ENCODE measurements around the gene SLIT2.

The SLIT2 gene

GRCh38 chr4:20251796-20252655 lies at the start of gene SLIT2:
SLIT2 (plus strand) TSS chr4:20251905; CDS start chr4:20253816, 1,911 bp downstream.
- H3K9me3 Mint-ChIP-seq = no peaks in the 10 kb centered on the region
- H3K36me3 Mint-ChIP-seq (ENCODE audit: low read depth) = no peaks in the 10 kb centered on the region
- peak; percentile 26 for DNase-seq (ENCODE audit: low spot score)
- H3K4me1 Mint-ChIP-seq (ENCODE audit: low read depth) = peaks cover 5% of the 10 kb centered on the region
- H3K27ac Mint-ChIP-seq = no peak within 1 kb of the TSS
- H3K4me3 Mint-ChIP-seq = peak within 1 kb of the TSS; percentile 57
- peaks cover 47% of the 10 kb centered on the region for H3K27me3 Mint-ChIP-seq (ENCODE audit: low read depth)

- Mint-ChIP-seq H3K4me1 (ENCODE audit: low read depth) (no peaks in the 10 kb centered on the region), H3K4me3 (no peak overlapping the region), H3K27ac (no peak overlapping the region), H3K27me3 (ENCODE audit: low read depth) (no peaks in the 10 kb centered on the region), H3K36me3 (ENCODE audit: low read depth) (no peaks in the 10 kb centered on the region), H3K9me3 (peaks cover 3% of the 10 kb centered on the region)
- no peak for DNase-seq (ENCODE audit: low spot score)
Measured at GRCh38 chr4:20203508-20203907, 48.2 kb upstream of the SLIT2 start.

- no peak overlapping the region for H3K4me3 Mint-ChIP-seq
- no peaks in the 10 kb centered on the region for H3K36me3 Mint-ChIP-seq (ENCODE audit: low read depth)
- DNase-seq (ENCODE audit: low spot score) = no peak
- no peaks in the 10 kb centered on the region for H3K27me3 Mint-ChIP-seq (ENCODE audit: low read depth)
- peaks cover 16% of the 10 kb centered on the region for H3K9me3 Mint-ChIP-seq
- H3K4me1 Mint-ChIP-seq (ENCODE audit: low read depth) = no peaks in the 10 kb centered on the region
- H3K27ac Mint-ChIP-seq = no peak overlapping the region
Measured at GRCh38 chr4:20217521-20217920, 34.2 kb upstream of the SLIT2 start.

- no peak for DNase-seq (ENCODE audit: low spot score)
- Mint-ChIP-seq H3K27ac (no peak overlapping the region), H3K4me1 (ENCODE audit: low read depth) (no peaks in the 10 kb centered on the region), H3K4me3 (no peak overlapping the region), H3K36me3 (ENCODE audit: low read depth) (no peaks in the 10 kb centered on the region), H3K9me3 (peaks cover 19% of the 10 kb centered on the region), H3K27me3 (ENCODE audit: low read depth) (no peaks in the 10 kb centered on the region)
Measured at GRCh38 chr4:20217951-20218350, 33.8 kb upstream of the SLIT2 start.

GRCh38 chr4:20219521-20219920 lies 32.2 kb upstream of the SLIT2 start:
- DNase-seq (ENCODE audit: low spot score) = no peak
- peaks cover 27% of the 10 kb centered on the region for H3K9me3 Mint-ChIP-seq
- no peaks in the 10 kb centered on the region for H3K27me3 Mint-ChIP-seq (ENCODE audit: low read depth)
- H3K27ac Mint-ChIP-seq = no peak overlapping the region
- no peaks in the 10 kb centered on the region for H3K4me1 Mint-ChIP-seq (ENCODE audit: low read depth)
- no peak overlapping the region for H3K4me3 Mint-ChIP-seq
- H3K36me3 Mint-ChIP-seq (ENCODE audit: low read depth) = no peaks in the 10 kb centered on the region

- DNase-seq (ENCODE audit: low spot score) = no peak
- H3K4me3 Mint-ChIP-seq = no peak overlapping the region
- no peaks in the 10 kb centered on the region for H3K4me1 Mint-ChIP-seq (ENCODE audit: low read depth)
- no peaks in the 10 kb centered on the region for H3K36me3 Mint-ChIP-seq (ENCODE audit: low read depth)
- H3K27me3 Mint-ChIP-seq (ENCODE audit: low read depth) = no peaks in the 10 kb centered on the region
- H3K9me3 Mint-ChIP-seq = no peaks in the 10 kb centered on the region
- H3K27ac Mint-ChIP-seq = no peak overlapping the region
Measured at GRCh38 chr4:20237894-20238537, 13.7 kb upstream of the SLIT2 start.

- H3K9me3 Mint-ChIP-seq = no peaks in the 10 kb centered on the region
- peaks cover 5% of the 10 kb centered on the region for H3K4me1 Mint-ChIP-seq (ENCODE audit: low read depth)
- no peak overlapping the region for H3K27ac Mint-ChIP-seq
- H3K27me3 Mint-ChIP-seq (ENCODE audit: low read depth) = peaks cover 19% of the 10 kb centered on the region
- DNase-seq (ENCODE audit: low spot score) = no peak
- no peaks in the 10 kb centered on the region for H3K36me3 Mint-ChIP-seq (ENCODE audit: low read depth)
- H3K4me3 Mint-ChIP-seq = no peak overlapping the region
Measured at GRCh38 chr4:20248155-20248558, 3.5 kb upstream of the SLIT2 start.

- Mint-ChIP-seq H3K9me3 (no peaks in the 10 kb centered on the region), H3K4me3 (no peak overlapping the region), H3K27ac (no peak overlapping the region), H3K4me1 (ENCODE audit: low read depth) (peaks cover 5% of the 10 kb centered on the region), H3K36me3 (ENCODE audit: low read depth) (no peaks in the 10 kb centered on the region), H3K27me3 (ENCODE audit: low read depth) (peaks cover 30% of the 10 kb centered on the region)
- no peak for DNase-seq (ENCODE audit: low spot score)
Measured at GRCh38 chr4:20249333-20249732, 2.4 kb upstream of the SLIT2 start.

GRCh38 chr4:20251031-20251795 lies 492 bp upstream of the SLIT2 start:
- DNase-seq (ENCODE audit: low spot score) = no peak
- Mint-ChIP-seq H3K4me1 (ENCODE audit: low read depth) (peaks cover 5% of the 10 kb centered on the region), H3K4me3 (peak overlapping the region; percentile 57), H3K36me3 (ENCODE audit: low read depth) (no peaks in the 10 kb centered on the region), H3K27me3 (ENCODE audit: low read depth) (peaks cover 44% of the 10 kb centered on the region), H3K27ac (no peak overlapping the region), H3K9me3 (no peaks in the 10 kb centered on the region)

- H3K4me1 Mint-ChIP-seq (ENCODE audit: low read depth) = peaks cover 5% of the 10 kb centered on the region
- DNase-seq (ENCODE audit: low spot score) = no peak
- H3K27ac Mint-ChIP-seq = no peak overlapping the region
- H3K9me3 Mint-ChIP-seq = no peaks in the 10 kb centered on the region
- H3K4me3 Mint-ChIP-seq = peak overlapping the region; percentile 54
- no peaks in the 10 kb centered on the region for H3K36me3 Mint-ChIP-seq (ENCODE audit: low read depth)
- peaks cover 47% of the 10 kb centered on the region for H3K27me3 Mint-ChIP-seq (ENCODE audit: low read depth)
Measured at GRCh38 chr4:20252656-20253282, 1.1 kb downstream of the SLIT2 start.

GRCh38 chr4:20253283-20253734 lies 1.6 kb downstream of the SLIT2 start:
- Mint-ChIP-seq H3K27ac (no peak overlapping the region), H3K36me3 (ENCODE audit: low read depth) (no peaks in the 10 kb centered on the region), H3K4me1 (ENCODE audit: low read depth) (peaks cover 5% of the 10 kb centered on the region), H3K9me3 (no peaks in the 10 kb centered on the region), H3K27me3 (ENCODE audit: low read depth) (peaks cover 49% of the 10 kb centered on the region), H3K4me3 (no peak overlapping the region)
- no peak for DNase-seq (ENCODE audit: low spot score)

GRCh38 chr4:20253735-20254409 lies 2.2 kb downstream of the SLIT2 start:
- DNase-seq (ENCODE audit: low spot score) = no peak
- H3K27ac Mint-ChIP-seq = no peak overlapping the region
- peaks cover 49% of the 10 kb centered on the region for H3K27me3 Mint-ChIP-seq (ENCODE audit: low read depth)
- H3K9me3 Mint-ChIP-seq = no peaks in the 10 kb centered on the region
- H3K4me3 Mint-ChIP-seq = no peak overlapping the region
- H3K4me1 Mint-ChIP-seq (ENCODE audit: low read depth) = peaks cover 5% of the 10 kb centered on the region
- no peaks in the 10 kb centered on the region for H3K36me3 Mint-ChIP-seq (ENCODE audit: low read depth)

- Mint-ChIP-seq H3K4me1 (ENCODE audit: low read depth) (peaks cover 5% of the 10 kb centered on the region), H3K27ac (no peak overlapping the region), H3K9me3 (no peaks in the 10 kb centered on the region), H3K4me3 (no peak overlapping the region), H3K27me3 (ENCODE audit: low read depth) (peaks cover 49% of the 10 kb centered on the region), H3K36me3 (ENCODE audit: low read depth) (no peaks in the 10 kb centered on the region)
- no peak for DNase-seq (ENCODE audit: low spot score)
Measured at GRCh38 chr4:20254511-20255250, 3.0 kb downstream of the SLIT2 start.
